NCI-H1694 treated with DMSO at 0.1 percent for 48 hours (cell line): Measurements from ENCODE around the gene SPATA21.
A peak's percentile ranks its signal among the peaks of the same experiment; 100 is the strongest.

ENCODE experiments used
- DNase-seq: peaks from one replicate; lab custom pipeline; 2025; lab: John Stamatoyannopoulos, UW

The SPATA21 gene

DNA sequence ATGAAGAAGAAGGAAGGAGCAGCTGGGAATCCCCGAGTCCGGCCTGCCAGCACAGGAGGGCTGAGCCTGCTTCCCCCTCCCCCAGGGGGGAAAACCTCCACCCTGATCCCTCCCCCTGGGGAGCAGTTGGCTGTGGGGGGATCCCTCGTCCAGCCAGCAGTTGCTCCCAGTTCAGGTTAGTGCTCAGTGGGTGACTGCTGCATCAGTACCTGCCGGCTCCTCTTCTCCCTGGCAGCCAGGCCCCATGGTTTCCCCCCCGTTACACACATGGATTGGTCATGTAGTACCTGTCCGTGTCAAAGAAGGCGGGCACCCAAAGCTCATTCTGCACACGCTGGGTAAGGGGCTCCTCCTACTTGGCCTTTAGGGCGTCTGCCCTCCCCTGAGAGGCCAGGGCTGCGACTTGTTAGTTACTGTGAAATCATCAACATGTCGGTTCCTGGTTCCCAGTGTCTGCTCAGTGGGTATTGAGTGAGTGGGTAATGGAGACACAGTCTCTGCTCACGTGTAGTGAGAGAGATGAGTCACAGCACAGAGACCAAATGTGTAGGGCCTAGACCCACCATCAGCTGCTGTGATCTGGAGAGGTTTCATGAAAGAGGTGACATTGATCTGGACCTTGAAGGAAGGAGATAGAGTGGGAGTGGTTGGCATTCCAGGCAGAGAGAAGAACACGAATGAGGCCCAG lies 14.8 kb upstream of the SPATA21 start:
- DNase-seq = no peak

- no peak for DNase-seq
Measured at GRCh38 chr1:16450863-16451481, 13.7 kb upstream of the SPATA21 start.

GRCh38 chr1:16449666-16450065 lies 12.4 kb upstream of the SPATA21 start:
- no peak for DNase-seq

DNA sequence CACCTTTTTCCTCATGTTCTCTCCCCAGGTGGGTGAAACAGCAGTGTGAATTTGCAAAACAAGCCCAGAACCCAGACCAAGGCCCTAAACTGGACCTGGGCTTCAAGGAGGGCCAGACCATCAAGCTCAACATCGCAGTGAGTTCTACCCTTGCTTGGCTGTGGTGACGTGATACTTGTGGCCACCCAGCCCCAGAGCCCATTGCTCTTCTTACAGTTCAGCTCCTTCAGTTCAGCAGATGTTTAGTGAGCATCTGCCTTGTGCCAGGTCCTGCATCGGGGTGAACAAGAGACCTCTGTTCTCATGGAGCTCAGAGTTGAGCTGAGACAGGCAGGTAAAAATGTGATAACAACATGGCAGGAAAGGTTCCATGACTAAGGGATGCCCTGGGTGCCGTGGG lies 11.8 kb upstream of the SPATA21 start:
- no peak for DNase-seq

GRCh38 chr1:16447641-16448040 lies 10.4 kb upstream of the SPATA21 start:
- DNase-seq = no peak

- DNase-seq = no peak
Measured at GRCh38 chr1:16446116-16446515, 8.9 kb upstream of the SPATA21 start.

DNA sequence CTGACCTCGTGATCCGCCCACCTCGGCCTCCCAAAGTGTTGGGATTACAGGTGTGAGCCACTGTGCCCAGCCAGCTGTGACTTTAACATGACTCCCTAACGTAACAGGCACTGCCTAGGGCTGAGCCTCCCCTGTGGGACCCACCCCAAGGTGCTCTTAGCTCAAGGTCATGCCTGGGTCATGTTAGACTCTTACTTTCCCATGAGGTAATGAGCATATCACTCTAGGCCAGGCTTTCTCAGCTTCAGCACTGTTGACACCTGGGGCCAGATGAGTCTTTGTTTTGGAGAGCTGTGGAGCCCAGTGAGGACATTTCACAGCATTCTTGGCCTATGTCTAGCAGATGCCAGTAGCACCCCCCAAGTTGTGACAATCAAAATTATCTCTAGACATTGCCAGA lies 7.8 kb upstream of the SPATA21 start:
- no peak for DNase-seq

GRCh38 chr1:16443975-16444770 lies 6.9 kb upstream of the SPATA21 start:
- no peak for DNase-seq

- DNase-seq = no peak
Measured at GRCh38 chr1:16442941-16443340, 5.7 kb upstream of the SPATA21 start.

GRCh38 chr1:16442265-16442664 lies 5.0 kb upstream of the SPATA21 start:
- DNase-seq = no peak

- DNase-seq = no peak
Measured at GRCh38 chr1:16441282-16441665, 4.0 kb upstream of the SPATA21 start.

GRCh38 chr1:16440470-16441281 lies 3.5 kb upstream of the SPATA21 start, which contains the start of gene NECAP2:
TSS of gene NECAP2 (plus strand) at chr1:16440724. CDS start at chr1:16440762, 38 bp downstream.
- DNase-seq = peak; percentile 76

GRCh38 chr1:16440131-16440469 lies 2.9 kb upstream of the SPATA21 start:
- no peak for DNase-seq

DNA sequence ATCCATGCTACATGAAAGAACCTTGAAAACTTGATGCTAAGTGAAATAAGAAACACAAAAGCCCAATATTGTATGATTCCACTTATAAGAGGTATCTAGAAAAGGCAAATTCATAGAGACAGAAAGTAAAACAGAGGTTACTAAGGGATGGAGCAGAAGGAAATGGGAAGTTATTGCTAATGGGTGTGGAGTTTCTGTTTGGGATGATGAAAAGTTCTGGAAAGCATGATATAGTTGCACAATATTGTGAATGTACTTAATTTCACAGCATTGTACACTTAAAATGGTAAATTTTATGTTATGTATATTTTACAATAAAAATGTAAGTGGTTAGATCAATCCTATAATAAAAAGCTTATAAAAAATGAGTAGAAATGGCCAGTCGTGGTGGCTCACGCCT lies 1.7 kb upstream of the SPATA21 start:
- DNase-seq = no peak

DNA sequence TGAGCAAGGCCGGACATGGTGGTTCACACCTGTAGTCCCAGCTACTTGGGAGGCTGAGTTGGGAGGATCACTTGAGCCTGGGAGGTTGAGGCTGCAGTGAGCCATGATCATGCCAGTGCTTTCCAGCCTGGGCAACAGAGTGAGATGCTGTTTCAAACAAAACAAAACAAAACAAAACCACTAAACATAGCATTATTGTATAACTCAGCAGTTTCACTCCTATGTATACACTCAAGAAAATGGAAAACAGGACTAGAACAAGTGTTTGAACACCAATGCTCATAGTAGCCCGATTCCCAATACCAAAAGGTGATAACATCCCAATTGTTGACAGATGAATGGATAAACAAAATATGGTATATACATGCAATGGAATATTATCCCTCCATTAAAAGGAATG lies 1.3 kb upstream of the SPATA21 start:
- DNase-seq = no peak

- DNase-seq = no peak
Measured at GRCh38 chr1:16434501-16434900, 2.7 kb downstream of the SPATA21 start.

- DNase-seq = no peak
Measured at GRCh38 chr1:16434007-16434406, 3.2 kb downstream of the SPATA21 start.

- no peak for DNase-seq
Measured at GRCh38 chr1:16433030-16433429, 4.2 kb downstream of the SPATA21 start.

- DNase-seq = no peak
Measured at GRCh38 chr1:16430606-16431005, 6.6 kb downstream of the SPATA21 start.

- no peak for DNase-seq
Measured at GRCh38 chr1:16425125-16426025, 11.8 kb downstream of the SPATA21 start.

- no peak for DNase-seq
Measured at GRCh38 chr1:16422041-16422440, 15.2 kb downstream of the SPATA21 start.
